Hippocampal formation (tissue), 2 donors: Measurements from ENCODE around the gene ERGIC1.

Source experiments
- DNase-seq, 2 donors: peaks; one replicate each; lab custom pipeline; 2025; lab: John Stamatoyannopoulos, UW

Gene ERGIC1

GRCh38 chr5:172828911-172829431 lies 5.1 kb upstream of the ERGIC1 start:
- no peak for DNase-seq

DNA sequence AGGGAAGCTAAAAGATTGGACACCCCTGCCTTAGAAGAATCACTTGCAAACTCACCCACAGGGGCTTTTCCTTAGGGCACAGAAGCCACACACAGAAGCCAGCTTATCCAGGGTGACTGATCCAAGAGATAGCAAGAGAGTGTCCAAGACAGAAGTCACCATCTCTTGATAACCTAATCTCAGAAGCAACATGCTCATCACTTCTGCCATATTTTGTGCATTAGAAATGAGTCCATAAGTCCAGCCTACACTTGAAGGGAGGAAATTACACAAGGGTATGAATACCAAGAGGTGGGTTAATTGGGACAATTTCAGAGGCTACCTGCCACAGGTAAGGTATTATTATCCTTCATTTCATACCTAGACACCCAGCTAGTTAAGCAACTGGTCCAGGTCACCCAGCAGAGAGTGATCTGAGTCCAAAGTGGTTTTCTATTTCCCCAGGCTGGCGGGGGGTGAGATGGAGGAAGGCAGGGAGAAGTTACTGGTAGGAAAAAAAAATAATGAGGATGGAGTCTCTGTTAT lies 3.7 kb upstream of the ERGIC1 start:
- DNase-seq: no peak

DNA sequence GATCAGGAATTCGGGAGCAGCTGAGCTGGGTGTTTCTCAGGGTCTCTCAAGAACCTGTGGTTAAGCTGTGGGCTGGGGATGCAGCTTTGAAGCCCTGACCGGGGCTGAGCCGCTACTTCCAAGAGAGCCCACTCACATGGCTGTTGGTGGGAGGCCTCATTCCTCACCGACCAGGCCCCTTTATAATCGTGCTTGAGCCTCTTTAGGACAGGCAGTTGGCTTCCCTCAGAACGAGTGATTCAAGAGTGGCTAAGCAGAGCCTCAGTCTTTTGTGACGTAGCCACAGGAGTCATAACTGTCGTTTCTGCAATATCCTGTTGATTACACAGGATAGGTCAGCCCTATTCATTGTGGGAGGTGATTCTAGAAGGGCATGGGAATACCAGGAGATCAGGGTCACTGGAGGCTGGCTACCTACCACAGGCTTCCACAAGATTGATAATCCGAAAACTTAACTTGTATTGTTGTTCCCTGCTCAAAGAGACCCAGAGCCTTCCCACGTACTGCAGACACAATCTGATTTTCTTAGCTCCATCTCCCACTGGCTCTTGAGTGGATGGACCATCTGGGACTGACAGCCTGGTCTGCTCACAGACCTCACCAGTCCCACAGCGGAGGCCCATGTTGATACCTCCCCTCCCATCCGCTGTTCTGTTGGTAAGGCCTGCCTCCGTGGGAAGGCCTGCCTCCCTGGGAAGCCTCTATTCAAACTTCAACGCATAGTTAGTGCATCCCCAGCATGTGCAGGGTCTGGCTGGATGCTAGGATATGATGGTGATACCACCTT lies 3.0 kb upstream of the ERGIC1 start:
- no peak for DNase-seq

- no peak for DNase-seq
Measured at GRCh38 chr5:172832383-172833315, 1.4 kb upstream of the ERGIC1 start.

DNA sequence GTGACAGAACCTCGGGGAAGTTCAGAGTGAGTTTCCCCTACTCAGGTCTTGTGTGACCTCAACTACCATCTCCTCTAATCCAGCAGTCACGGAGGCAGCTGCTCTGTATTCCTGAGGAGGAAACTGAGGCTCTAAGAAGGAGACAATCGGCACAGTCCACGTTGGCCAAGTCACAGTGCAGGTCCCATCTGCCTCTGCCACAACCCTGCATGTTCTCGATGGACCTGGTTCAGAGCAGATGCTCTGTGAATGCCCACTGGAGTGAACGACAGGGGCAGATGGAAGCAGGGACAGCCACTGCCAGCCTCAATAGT lies 722 bp upstream of the ERGIC1 start:
- DNase-seq: no peak

GRCh38 chr5:172834415-172835289 lies 601 bp downstream of the ERGIC1 start:
- peak in 1 of 2 donors; percentile 16 for DNase-seq

DNA sequence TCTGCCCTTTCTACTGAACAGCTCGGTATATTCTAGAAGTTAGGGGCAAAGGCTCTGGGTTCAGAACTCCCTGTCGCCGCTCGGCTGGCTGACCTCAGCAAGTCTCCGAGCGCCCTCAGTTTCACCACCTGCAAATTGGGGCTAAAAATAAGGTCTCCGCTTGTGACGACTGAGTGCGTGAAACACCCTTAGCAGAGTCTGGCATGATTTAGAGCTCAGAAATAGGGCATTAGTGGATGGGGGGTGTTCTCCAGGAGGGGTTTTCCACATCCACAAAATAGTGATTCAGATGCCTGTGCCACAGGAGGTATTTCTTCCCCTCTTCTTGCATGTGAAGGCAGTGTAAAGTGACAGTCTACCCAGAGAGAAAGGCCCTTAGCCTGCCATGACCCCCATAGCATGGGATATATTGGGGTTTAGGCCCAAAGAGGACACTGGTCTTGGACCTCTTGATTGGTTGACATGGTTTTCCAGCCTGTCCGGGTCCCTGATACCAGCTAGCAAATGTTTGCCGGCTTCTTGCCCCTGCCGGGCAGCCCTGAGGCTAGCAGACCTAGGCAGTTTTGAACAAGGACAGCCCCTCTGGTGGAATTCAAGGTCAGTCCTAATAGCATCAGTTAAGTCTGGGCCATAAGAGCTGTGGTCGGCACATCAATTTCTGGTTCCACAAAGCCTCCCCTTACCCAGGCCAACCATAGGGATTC lies 1.4 kb downstream of the ERGIC1 start:
- no peak for DNase-seq

GRCh38 chr5:172835994-172836356 lies 1.9 kb downstream of the ERGIC1 start:
- no peak for DNase-seq

GRCh38 chr5:172837640-172838039 lies 3.6 kb downstream of the ERGIC1 start:
- DNase-seq: peak in 1 of 2 donors; percentile 7

GRCh38 chr5:172838151-172838875 lies 4.3 kb downstream of the ERGIC1 start:
- no peak for DNase-seq

- DNase-seq: no peak
Measured at GRCh38 chr5:172839669-172840431, 5.8 kb downstream of the ERGIC1 start.

DNA sequence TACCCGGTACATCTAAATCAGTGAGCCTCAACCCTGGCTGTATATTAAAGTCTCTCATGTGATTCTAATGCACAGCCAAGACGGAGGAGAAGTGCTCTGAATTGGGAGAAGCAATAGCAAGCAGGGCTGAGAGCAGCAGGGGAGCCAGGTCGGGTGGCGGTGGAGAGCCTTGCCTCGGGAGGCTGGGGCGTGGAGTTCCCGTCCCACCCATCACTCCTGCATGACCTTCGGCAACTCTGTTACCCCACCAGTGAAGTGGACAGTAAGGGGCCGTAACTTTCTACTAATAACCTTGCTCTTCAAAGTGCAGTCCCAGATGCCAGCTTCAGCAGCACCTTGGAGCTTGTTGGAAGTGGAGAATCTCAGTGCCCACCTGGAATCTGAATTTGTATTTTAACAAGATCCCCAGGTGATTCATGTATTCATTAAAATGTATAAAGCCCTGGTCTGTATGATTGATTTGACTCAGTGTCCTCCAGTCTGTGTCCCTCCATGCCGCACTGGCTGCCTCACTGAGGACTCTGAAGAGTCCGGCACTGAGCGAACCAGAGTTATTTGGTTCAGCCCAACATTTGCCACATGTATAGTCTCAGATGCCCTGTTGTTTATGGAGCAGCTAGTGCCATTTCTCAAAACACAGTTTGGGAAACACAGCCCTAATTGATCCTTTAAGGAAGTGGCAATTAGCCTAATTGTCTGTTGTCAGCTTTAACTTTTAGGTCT lies 6.5 kb downstream of the ERGIC1 start:
- no peak for DNase-seq

DNA sequence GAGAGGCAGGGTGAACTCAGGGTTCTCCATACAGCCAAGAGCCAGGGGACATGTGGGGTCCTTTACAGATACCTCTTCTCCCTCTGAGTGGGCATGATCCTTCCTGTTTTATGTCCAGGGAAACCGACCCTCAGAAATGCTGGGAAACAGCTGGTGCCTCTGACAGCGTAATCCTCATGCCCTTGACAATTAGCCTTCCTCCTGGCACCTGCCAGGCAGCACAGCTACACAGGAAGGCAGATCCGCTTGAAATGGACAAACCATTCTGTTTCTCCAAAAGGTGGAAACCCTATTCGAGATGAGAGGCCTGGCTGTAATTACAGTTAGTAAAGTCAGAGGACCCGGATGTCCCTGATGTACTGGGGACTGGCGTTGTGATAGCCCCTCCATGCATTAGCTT lies 7.2 kb downstream of the ERGIC1 start:
- no peak for DNase-seq

- no peak for DNase-seq
Measured at GRCh38 chr5:172843825-172844576, 9.9 kb downstream of the ERGIC1 start.

- DNase-seq: no peak
Measured at GRCh38 chr5:172844577-172844838, 10.5 kb downstream of the ERGIC1 start.

GRCh38 chr5:172845154-172845553 lies 11.1 kb downstream of the ERGIC1 start:
- no peak for DNase-seq

DNA sequence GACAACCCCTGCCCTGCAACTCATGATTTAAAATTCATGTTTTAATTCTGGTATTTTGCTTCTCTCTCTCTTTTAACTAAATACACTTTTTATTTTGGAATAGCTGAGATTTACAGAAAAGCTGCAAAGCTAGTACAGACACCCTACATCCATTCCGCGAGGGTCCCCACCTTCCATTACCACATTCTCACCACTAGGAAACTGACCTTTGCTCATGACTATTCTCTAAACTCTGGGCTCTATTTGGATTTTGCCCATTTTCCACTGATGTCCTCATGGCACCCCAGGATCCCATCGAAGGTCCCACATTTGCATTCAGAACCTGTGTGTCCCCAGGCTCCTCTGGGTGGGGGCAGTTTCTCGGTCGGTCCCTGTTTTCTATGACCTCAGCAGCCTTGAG lies 11.5 kb downstream of the ERGIC1 start:
- DNase-seq: no peak

- DNase-seq: no peak
Measured at GRCh38 chr5:172846249-172846648, 12.2 kb downstream of the ERGIC1 start.

DNA sequence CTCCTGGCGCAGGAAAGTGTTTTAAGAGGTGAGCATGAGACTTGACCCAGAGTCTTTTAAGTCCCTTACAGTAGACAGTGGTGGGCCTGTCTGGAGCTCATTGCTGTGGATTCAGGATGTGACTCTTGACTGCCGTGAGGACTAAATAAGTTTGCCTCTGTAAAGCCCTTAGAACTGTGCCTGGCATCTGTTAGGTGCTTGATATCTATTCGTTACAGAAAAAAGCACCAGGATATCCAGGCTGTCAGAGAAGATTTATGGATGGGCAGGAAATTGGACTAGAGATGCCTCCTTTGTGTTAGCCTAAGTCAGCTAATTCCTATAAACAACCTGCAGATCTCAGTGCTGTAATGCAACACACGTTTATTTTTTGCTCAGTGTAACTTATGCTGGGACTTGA lies 12.6 kb downstream of the ERGIC1 start:
- no peak for DNase-seq
